CD4-positive, alpha-beta T cell (primary cell): ENCODE data around the gene AP2A1. TPM values are rescaled to one million over a fixed set of nuclear protein-coding genes. Genes with fewer than 3 reads are reported as not detected.

ENCODE experiments used
- ATAC-seq: fragments of 200-7000 bp; cut with Tn5 transposase; one replicate; pipeline ENCODE4 v1.10.0; 2022; ENCODE audit warnings: mild to moderate bottlenecking; ENCODE audit not compliant: poor library complexity
- CTCF ChIA-PET: fragments of 350-600 bp; sonication (Branson Sonifier 250); formaldehyde crosslinking; loops from one replicate; lab custom pipeline; 2021; ENCODE audit warnings: antibody characterized with exemption, inconsistent platforms; lab: Charles Lee
- POLR2A ChIA-PET: fragments of 350-600 bp; sonication (Branson Sonifier 250); formaldehyde crosslinking; loops from one replicate; lab custom pipeline; 2021; ENCODE audit warnings: antibody characterized with exemption, inconsistent platforms; lab: Charles Lee
- DNase-seq, 14 experiments: peaks; one replicate each; pipeline ENCODE4 v3.0.0-alpha.2; 2013 to 2020; ENCODE audit warnings: mixed read lengths in 2 of 14
- H3K27ac ChIP-seq, 2 donors: one replicate each; pipeline versions ENCODE4 v1.5.1 to v1.7.0; 2013; ENCODE audit warnings: low read length in 2 of 2, low read depth in 1 of 2, mild to moderate bottlenecking in 1 of 2
- H3K27me3 ChIP-seq, 2 experiments: 1 replicate in 1 of 2; 2 replicates in 1 of 2; pipeline versions ENCODE4 v1.6.1 to v1.7.0; 2013; ENCODE audit warnings: low read length in 2 of 2, control low read depth in 1 of 2, mild to moderate bottlenecking in 1 of 2, moderate library complexity in 1 of 2; ENCODE audit not compliant: insufficient read depth in 2 of 2, control insufficient read depth in 1 of 2
- H3K36me3 ChIP-seq: one replicate; pipeline ENCODE4 v1.6.1; 2013; ENCODE audit warnings: low read length, control low read depth; ENCODE audit not compliant: insufficient read depth
- H3K4me1 ChIP-seq: one replicate; pipeline ENCODE4 v1.6.1; 2013; ENCODE audit warnings: low read length, control low read depth; ENCODE audit not compliant: insufficient read depth
- H3K4me3 ChIP-seq: one replicate; pipeline ENCODE4 v1.5.1; 2013; ENCODE audit warnings: mild to moderate bottlenecking, low read length, moderate library complexity
- H3K9me3 ChIP-seq, 2 experiments: 1 replicate in 1 of 2; 2 replicates in 1 of 2; pipeline versions ENCODE4 v1.6.1 to v1.7.0; 2013; ENCODE audit warnings: low read length in 2 of 2, mild to moderate bottlenecking in 2 of 2, control low read depth in 1 of 2, moderate library complexity in 1 of 2; ENCODE audit not compliant: control insufficient read depth in 1 of 2, insufficient read depth in 1 of 2
- H3K27ac Mint-ChIP-seq: one replicate; pipeline ENCODE4 v1.8.0; 2020; ENCODE audit warnings: mixed read lengths
- H3K27me3 Mint-ChIP-seq: one replicate; pipeline ENCODE4 v1.8.0; 2021; ENCODE audit warnings: mixed read lengths
- H3K36me3 Mint-ChIP-seq: one replicate; pipeline ENCODE4 v1.8.0; 2021; ENCODE audit warnings: low read depth, mixed read lengths
- H3K4me1 Mint-ChIP-seq: one replicate; pipeline ENCODE4 v1.8.0; 2021; ENCODE audit warnings: low read depth, mixed read lengths
- H3K4me3 Mint-ChIP-seq: one replicate; pipeline ENCODE4 v1.8.0; 2020; ENCODE audit warnings: mild to moderate bottlenecking, mixed read lengths
- H3K9me3 Mint-ChIP-seq: one replicate; pipeline ENCODE4 v1.8.0; 2020; ENCODE audit warnings: mixed read lengths
- CTCF ChIP-seq: fragments of 200-600 bp; IDR thresholded peaks from one replicate; pipeline ENCODE4 v1.8.0; 2022; ENCODE audit warnings: antibody characterized with exemption, mild to moderate bottlenecking
- intact Hi-C, 2 experiments: fragments of 100-400 bp; cut with DNase I in 1 of 2; cut with micrococcal nuclease in 1 of 2; formaldehyde crosslinking; loops; one replicate each; pipeline versions ENCODE4 v1.15.1 to v1.9.0; 2023 to 2025; cut with DNase I, micrococcal nuclease
- microRNA-seq: library from miRNA; unstranded; fragments of <30 nt; microRNA quantifications from one replicate; pipeline ENCODE4 v1.2.0, GENCODE V29; 2021; ENCODE audit warnings: borderline microRNAs expressed, borderline replicate concordance
- total RNA-seq, 174 experiments: library from RNA in 2 of 174; stranded (reverse) in 2 of 174; gene quantifications; one replicate each; pipeline ENCODE4 v1.2.3 and lab custom pipeline; 2021 to 2026

Gene AP2A1
- total RNA-seq, 2 experiments from 2014 or later, result 28.2 to 28.9 TPM

GRCh38 chr19:49856574-49857021 is 89.8 kb downstream of the AP2A1 start:
- Histone ChIP-seq H3K27me3 (no peaks in the 10 kb centered on the region), H3K36me3 (peaks cover 49% of the 10 kb centered on the region), H3K27ac (no peak overlapping the region), H3K9me3 (peaks cover 0 to 3% of the 10 kb centered on the region in 2 experiments), H3K4me1 (peaks cover 26% of the 10 kb centered on the region), H3K4me3 (no peak overlapping the region)
- Mint-ChIP-seq H3K27me3 (no peaks in the 10 kb centered on the region), H3K4me3 (no peak overlapping the region), H3K27ac (no peak overlapping the region), H3K4me1 (peaks cover 14% of the 10 kb centered on the region), H3K9me3 (no peaks in the 10 kb centered on the region), H3K36me3 (peaks cover 38% of the 10 kb centered on the region)
- ChIA-PET POLR2A (no interaction called here), CTCF (no interaction called here)
- TF ChIP-seq CTCF, result no peak
- no peak for ATAC-seq
- intact Hi-C loops, result no loop called here
- DNase-seq, result no peak

Small RNAs within 50 kb of the gene (microRNA-seq; reads per million reads assigned to microRNA genes)
- gene MIR4749 (0.81 reads per million), gene MIR6799 (not detected), gene MIR6800 (not detected)

Other genes starting within 250 kb of the AP2A1 start
- gene RCN3, start 239.0 kb upstream of the AP2A1 start, total RNA-seq, result 1 to 10 TPM; 4.8 to 7.8 TPM
- 100 to 1,000 TPM; 202 to 203 TPM for gene NOSIP, start 186.4 kb upstream of the AP2A1 start, total RNA-seq
- gene PRRG2, start 185.7 kb upstream of the AP2A1 start, total RNA-seq, result under 1 TPM; 0.49 to 0.78 TPM
- gene PRR12, start 175.8 kb upstream of the AP2A1 start, total RNA-seq, result 10 to 100 TPM; 41.7 to 42.2 TPM
- gene RRAS, start 126.9 kb upstream of the AP2A1 start, total RNA-seq, result 1 to 10 TPM; 4.2 to 4.7 TPM
- 10 to 100 TPM; 30.6 to 34.8 TPM for gene SCAF1, start 124.8 kb upstream of the AP2A1 start, total RNA-seq
- 100 to 1,000 TPM; 109 to 119 TPM for gene IRF3, start 101.1 kb upstream of the AP2A1 start, total RNA-seq
- gene BCL2L12, start 101.1 kb upstream of the AP2A1 start, total RNA-seq, result 10 to 100 TPM in 1 of 2 experiments, 1 to 10 TPM in 1; 9.9 to 11.3 TPM
- gene PRMT1, start 89.7 kb upstream of the AP2A1 start, total RNA-seq, result 10 to 100 TPM; 41.5 to 46.4 TPM
- gene ADM5, start 77.4 kb upstream of the AP2A1 start, total RNA-seq, result 1 to 10 TPM; 2.1 to 2.5 TPM
- under 1 TPM; 0.47 to 0.59 TPM for gene CPT1C, start 75.9 kb upstream of the AP2A1 start, total RNA-seq
- gene TSKS, start 3.7 kb upstream of the AP2A1 start, total RNA-seq, result 1 to 10 TPM; 2.1 to 2.9 TPM
- 10 to 100 TPM; 14.9 to 15.2 TPM for gene FUZ, start 46.3 kb downstream of the AP2A1 start, total RNA-seq
- 10 to 100 TPM; 67.2 to 67.8 TPM for gene MED25, start 51.3 kb downstream of the AP2A1 start, total RNA-seq
- gene PTOV1, start 84.2 kb downstream of the AP2A1 start, total RNA-seq, result 100 to 1,000 TPM; 127 to 134 TPM
- gene PNKP, start 100.6 kb downstream of the AP2A1 start, total RNA-seq, result 10 to 100 TPM; 96.1 to 98.1 TPM
- gene AKT1S1, start 110.4 kb downstream of the AP2A1 start, total RNA-seq, result 10 to 100 TPM; 15.1 to 15.8 TPM
- gene TBC1D17, start 110.7 kb downstream of the AP2A1 start, total RNA-seq, result 10 to 100 TPM; 35.5 to 35.8 TPM
- 1 to 10 TPM; 4.7 to 5.4 TPM for gene IL4I1, start 129.9 kb downstream of the AP2A1 start, total RNA-seq
- gene ATF5, start 162.2 kb downstream of the AP2A1 start, total RNA-seq, result 10 to 100 TPM; 16.3 to 19.1 TPM
- 10 to 100 TPM; 19.2 to 21.7 TPM for gene NUP62, start 162.5 kb downstream of the AP2A1 start, total RNA-seq
- under 1 TPM in 1 of 2 experiments, not detected in 1; 0.08 TPM for gene SIGLEC11, start 194.2 kb downstream of the AP2A1 start, total RNA-seq